ENCODE results near the gene EDC3.
"Not testable (repeated sequence)": the region's sequence is repeated elsewhere in the genome, so short reads cannot be mapped to it uniquely, and the experiment has no call there.

Gene EDC3

GRCh38 chr15:74648051-74648842 is 47.6 kb downstream of the EDC3 start:
- DNase-seq (ENCODE audit: low read depth): no peak

DNA sequence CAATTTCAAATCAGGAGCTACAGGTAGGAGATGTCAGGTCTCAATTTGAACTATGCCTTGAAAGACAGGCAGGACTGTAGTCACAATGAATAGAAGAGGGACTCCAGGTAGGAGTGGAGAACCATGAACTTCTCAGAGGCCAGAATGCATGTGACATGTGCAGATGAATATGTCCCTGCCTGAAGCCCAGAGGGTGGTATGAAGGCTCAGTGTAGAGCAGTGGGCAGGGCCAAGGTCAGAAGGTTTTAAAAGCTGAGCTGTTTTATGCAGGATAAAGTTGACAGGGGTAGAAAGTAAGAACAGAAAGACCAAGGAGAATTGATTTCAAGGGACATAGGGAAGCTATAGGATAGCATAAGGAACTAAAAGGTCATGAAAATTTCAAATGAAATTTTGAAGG is 49.3 kb downstream of the EDC3 start:
- DNase-seq (ENCODE audit: low read depth): no peak

- DNase-seq (ENCODE audit: low read depth): no peak
Observed at GRCh38 chr15:74643665-74644204, 52.1 kb downstream of the EDC3 start.

GRCh38 chr15:74642734-74643664 is 52.8 kb downstream of the EDC3 start:
- no peak for DNase-seq (ENCODE audit: low read depth)

DNA sequence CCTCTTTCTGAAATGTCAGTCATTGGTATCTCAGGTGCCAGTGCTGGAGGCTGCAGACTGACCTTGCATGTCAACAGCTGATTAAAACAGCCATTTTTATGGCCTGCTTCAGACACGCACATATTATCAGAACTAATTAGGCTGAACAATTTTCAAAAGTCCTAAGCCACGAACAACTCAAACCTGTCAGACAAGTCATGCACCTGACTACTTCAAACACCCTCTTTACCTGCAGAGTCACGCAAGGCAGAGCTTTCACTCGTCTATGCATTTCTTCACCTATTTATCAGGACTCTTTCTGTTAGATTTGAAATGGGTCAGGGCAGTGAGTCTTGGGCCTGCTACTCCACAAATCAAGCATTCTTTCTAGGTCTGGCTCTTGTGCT is 53.5 kb downstream of the EDC3 start:
- no peak for DNase-seq (ENCODE audit: low read depth)

DNA sequence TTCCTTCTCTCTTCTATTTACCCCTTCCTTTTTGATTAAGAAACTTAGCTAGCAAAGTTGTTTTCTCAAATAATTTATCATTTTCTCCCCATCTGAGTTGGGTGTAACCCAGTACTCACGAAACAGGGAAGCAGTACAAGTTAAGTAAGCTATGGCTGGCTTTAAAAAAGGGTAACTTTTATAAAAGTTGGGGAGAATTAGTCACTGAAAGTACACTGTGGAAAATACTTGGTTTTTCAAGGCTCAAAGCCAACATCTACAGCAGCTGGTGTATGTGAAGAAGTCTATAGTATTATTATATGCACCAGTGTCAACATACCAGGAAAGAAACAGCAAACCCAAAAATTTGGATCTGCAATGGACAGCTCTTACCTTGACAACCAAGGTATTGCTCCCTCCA is 54.7 kb downstream of the EDC3 start:
- no peak for DNase-seq (ENCODE audit: low read depth)

DNA sequence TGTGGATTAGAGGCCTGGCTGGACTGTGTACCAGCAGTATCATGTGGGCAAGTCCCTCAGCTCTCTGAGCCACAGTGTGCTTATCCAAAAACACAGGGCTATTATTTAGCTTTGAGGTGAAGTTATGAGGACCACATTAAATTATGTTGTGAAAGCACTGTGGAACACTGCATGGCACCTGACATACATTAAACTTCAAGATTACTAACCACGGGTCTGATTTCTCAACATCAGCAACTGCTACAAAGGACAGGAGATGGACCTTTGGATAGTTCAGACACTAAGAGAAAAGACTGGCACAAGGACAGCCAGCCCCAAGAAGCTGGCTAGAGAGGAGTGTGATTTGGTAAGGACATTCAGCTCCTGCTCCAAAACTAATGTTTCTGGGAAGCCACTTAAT is 58.8 kb downstream of the EDC3 start:
- no peak for DNase-seq (ENCODE audit: low read depth)

DNA sequence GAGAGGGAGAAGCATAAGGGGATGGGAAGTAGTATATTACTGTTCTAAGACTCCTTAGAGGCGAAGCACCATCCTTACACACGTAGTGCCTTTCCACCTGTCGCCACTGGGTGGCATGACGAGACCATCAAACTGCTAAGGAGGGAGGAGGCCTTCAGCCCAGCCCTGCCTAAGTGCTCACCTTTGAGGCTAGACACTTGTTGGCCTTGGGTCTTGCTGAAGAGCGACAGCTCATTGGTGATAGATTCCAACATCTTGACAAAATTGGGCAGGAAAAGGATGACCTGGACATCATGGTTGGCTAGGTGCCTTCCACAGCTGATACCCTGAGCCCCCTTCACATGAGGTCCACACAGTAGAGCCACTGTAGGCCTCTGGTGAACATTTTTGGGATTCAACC is 60.6 kb downstream of the EDC3 start:
- peak; percentile 29 for DNase-seq (ENCODE audit: low read depth)

DNA sequence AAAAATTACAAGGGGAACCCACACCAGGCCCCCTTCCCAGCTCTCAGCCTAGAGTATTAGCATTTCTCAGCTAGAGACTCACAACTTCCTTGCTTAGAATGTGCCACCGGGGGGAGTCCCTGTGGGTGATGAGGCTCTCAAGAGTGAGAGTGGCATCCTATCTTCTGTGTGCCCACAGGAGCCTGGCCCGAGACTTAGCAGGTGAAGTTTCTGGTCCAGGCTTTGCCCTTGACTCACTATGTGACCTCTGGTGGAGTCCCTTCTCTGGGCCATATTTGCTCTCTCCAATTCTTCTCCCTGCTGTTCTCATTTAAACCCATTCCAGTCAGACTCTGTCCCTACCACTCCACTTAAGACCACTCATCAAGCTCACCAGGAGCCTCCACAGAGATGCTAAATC is 62.0 kb downstream of the EDC3 start:
- DNase-seq (ENCODE audit: low read depth): no peak

DNA sequence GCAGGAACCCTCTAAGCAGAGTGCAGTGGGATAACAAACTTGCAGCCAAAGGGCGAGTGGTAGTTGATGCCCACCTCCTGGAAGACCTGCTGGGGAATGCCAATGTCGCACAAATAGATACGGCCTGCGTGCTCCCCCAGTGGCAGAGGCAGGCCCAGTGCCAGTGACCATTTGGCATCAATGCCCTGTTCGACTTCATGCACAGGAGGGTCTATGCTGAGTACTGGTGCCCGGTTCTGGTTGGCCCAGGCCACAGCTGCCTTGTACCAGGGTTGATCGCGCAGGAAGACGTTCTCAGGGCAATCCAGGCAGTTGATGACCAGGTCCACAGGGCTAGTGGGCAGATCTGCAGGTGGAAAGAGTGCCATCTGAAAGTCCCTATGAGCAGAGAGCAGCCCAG is 63.2 kb downstream of the EDC3 start:
- DNase-seq (ENCODE audit: low read depth): no peak

GRCh38 chr15:74631935-74632560 is 63.8 kb downstream of the EDC3 start:
- DNase-seq (ENCODE audit: low read depth): no peak

GRCh38 chr15:74631408-74631807 is 64.4 kb downstream of the EDC3 start:
- no peak for DNase-seq (ENCODE audit: low read depth)

DNA sequence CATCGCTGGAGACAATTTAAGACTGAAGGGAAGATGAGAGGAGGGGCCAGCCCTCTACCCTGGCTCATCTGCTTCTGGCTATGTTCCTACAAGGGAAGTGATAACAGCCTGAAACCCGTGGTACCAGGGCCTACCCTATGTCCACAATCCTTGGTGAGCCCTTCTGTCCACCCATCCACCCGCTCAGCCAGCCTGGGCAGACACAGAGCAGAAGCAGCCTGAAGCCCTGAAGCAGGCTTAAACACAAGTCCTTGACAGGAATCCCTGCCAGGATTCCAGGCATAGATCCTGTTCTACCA is 64.8 kb downstream of the EDC3 start:
- no peak for DNase-seq (ENCODE audit: low read depth)

DNA sequence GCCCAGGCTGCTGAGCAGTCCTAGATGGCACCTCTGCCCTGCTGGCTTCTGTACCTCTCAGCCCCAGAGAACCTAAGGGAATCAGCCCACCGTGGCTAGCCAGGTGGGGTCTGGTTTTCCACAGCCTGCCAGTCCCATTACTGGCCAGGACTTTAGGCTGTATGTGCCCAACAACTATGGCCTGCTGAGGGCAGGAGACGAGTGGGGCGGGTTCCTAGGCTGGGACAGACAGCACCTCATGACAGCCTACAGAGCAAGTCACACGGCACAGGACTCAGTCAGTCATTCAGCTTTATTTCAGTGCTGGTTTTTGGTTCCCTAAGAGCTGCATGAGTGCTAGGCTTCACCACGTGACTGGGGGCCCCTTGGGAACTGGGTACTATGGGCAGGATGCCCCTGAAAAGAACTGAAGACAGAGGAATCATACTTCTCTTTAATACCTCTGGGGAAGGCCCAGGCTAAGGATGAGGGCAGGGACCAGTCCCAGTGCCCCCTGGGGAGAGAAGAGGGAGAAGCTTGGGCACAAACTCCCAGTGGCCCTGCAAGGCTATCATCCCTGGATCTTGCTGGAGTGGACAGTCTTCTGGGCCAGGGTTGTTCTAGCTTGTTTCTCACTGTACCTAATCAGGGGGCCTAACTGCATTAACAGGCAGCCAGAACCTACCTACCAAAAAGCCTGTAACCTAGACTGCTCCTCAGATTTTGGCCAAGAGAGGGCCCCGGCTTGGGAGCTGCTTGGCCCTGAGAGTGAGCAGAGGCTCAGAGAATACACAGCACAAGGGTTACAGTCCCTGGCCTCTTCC is 65.3 kb downstream of the EDC3 start:
- no peak for DNase-seq (ENCODE audit: low read depth)

- DNase-seq (ENCODE audit: low read depth): not testable (repeated sequence)
Observed at GRCh38 chr15:74629696-74630095, 66.1 kb downstream of the EDC3 start.

DNA sequence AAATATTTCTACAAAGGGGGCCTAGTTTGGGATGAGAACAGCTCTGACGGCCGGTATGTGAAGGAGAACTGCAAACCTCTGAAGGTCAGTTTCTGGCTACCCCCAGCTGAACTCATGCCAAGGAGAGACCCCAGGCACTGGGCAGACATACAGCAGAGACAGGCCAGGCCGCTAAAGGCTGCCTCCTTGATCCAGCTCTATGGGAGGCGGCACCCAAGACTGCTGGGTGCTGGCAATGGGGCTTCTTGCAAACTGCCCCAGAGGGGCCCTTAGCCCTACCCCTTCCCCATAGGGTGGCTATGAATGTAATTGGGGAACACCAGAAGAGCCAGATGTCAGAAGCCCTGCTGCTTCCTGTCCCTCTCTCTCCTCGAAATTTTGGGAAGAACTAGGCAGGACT is 66.9 kb downstream of the EDC3 start:
- DNase-seq (ENCODE audit: low read depth): no peak

DNA sequence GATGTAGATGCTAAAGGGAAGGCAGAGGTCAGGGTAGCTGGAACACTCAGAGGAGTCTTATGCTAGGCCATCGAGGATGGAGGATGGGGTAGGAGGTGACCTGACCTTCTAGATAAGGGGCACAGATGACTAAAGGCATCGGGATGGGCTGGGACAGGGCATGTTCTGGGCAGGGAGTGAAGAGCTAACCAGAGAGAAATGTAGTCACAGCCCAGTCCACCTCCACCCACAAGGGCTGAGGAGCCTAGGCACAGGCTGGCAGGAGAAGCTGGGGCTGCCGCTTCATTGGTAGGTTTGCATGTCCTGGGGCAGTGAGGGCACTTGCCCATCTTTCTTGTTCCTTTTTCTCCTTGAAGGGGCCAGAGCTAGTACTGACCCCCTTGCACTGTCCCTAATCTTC is 67.6 kb downstream of the EDC3 start:
- no peak for DNase-seq (ENCODE audit: low read depth)

GRCh38 chr15:74627766-74628165 is 68.1 kb downstream of the EDC3 start:
- no peak for DNase-seq (ENCODE audit: low read depth)

DNA sequence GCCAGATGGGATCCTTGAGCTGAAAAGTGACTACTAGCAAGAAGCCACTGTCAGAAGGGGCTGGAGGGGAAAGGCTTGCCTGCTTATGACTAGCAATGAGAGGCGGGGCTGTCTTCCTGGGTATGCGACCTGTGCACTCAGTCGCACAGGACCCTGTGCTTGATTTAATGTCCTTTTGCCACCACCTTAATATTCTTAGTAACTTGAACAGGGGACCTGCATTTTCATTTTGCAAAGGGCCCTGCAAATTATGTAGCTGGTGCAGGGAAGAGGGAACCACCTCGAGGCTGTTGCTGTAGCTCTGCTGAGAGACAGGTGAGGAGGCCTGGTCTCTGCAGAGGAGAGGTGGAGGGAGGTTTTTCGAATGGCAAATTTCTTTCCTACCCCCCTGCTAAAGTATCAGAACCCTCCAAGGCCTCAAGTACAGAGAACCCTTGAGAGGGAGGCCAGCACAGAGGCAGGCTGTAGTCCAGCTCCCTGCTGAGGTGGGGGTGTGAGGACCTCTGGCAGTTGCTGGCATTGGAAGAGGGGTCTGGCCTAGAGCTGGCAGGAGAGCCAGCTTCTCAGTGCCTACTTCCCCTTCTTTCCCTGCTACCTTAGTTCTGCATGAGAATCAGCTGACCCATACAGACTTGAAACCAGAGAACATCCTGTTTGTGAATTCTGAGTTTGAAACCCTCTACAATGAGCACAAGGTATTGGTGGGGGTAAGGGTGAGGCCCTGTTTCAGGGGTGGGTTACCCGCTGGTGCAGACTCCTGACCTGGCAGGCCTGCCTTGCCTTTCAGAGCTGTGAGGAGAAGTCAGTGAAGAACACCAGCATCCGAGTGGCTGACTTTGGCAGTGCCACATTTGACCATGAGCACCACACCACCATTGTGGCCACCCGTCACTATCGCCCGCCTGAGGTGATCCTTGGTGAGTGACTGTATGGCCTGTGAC is 68.8 kb downstream of the EDC3 start:
- DNase-seq (ENCODE audit: low read depth): no peak

GRCh38 chr15:74626336-74626735 is 69.5 kb downstream of the EDC3 start:
- DNase-seq (ENCODE audit: low read depth): no peak

GRCh38 chr15:74625693-74626092 is 70.1 kb downstream of the EDC3 start:
- DNase-seq (ENCODE audit: low read depth): no peak
